ENCODE data around the gene AP4E1.

- TF ChIP-seq CTCF (IDR thresholded peaks at IDR 0.05) (no peak), POLR2A (IDR thresholded peaks at IDR 0.05; ENCODE audit: low read depth) (no peak), POLR2AphosphoS5 (IDR thresholded peaks at IDR 0.05) (no peak)
Observed at GRCh38 chr15:51024735-51025453, 116.4 kb downstream of the AP4E1 start.

Measured in esophagus muscularis mucosa (tissue), 3 donors.